NCI-H345 treated with DMSO at 0.1 percent for 48 hours (cell line): Measurements from ENCODE around the gene TCEANC2.
A peak's percentile ranks its signal among the peaks of the same experiment; 100 is the strongest.
"Not testable (repeated sequence)": the region's sequence is repeated elsewhere in the genome, so short reads cannot be mapped to it uniquely, and the experiment has no call there.

Experiments
- DNase-seq: peaks from one replicate; lab custom pipeline; 2025; ENCODE audit not compliant: unreplicated experiment; lab: John Stamatoyannopoulos, UW

TCEANC2 gene

GRCh38 chr1:54052934-54053744, at the start of gene TCEANC2, which contains the start of gene TMEM59:
Gene TCEANC2, plus strand, starts transcription at chr1:54053608. Its CDS starts 815 bp downstream, at chr1:54054423.
Gene TMEM59, minus strand, starts transcription at chr1:54053204. Its CDS starts 16 bp downstream, at chr1:54053188.
- DNase-seq: peak; percentile 96

GRCh38 chr1:54003750-54004480, 49.5 kb upstream of the TCEANC2 start:
- DNase-seq: not testable (repeated sequence)

- no peak for DNase-seq
Measured at GRCh38 chr1:54004481-54005049, 48.8 kb upstream of the TCEANC2 start.

GRCh38 chr1:54006508-54006907, 46.9 kb upstream of the TCEANC2 start:
- no peak for DNase-seq

GRCh38 chr1:54007613-54008012, 45.8 kb upstream of the TCEANC2 start:
- DNase-seq: no peak

- no peak for DNase-seq
Measured at GRCh38 chr1:54008876-54009275, 44.5 kb upstream of the TCEANC2 start.

GRCh38 chr1:54009406-54009805, 44.0 kb upstream of the TCEANC2 start:
- DNase-seq: no peak

GRCh38 chr1:54010415-54011117, 42.8 kb upstream of the TCEANC2 start:
- no peak for DNase-seq

- no peak for DNase-seq
Measured at GRCh38 chr1:54011316-54012007, 41.9 kb upstream of the TCEANC2 start.

- no peak for DNase-seq
Measured at GRCh38 chr1:54012008-54012325, 41.4 kb upstream of the TCEANC2 start.

GRCh38 chr1:54012863-54013262, 40.5 kb upstream of the TCEANC2 start:
- no peak for DNase-seq

- DNase-seq: no peak
Measured at GRCh38 chr1:54013393-54014008, 39.9 kb upstream of the TCEANC2 start.

- DNase-seq: no peak
Measured at GRCh38 chr1:54014009-54014629, 39.3 kb upstream of the TCEANC2 start.

GRCh38 chr1:54016343-54017282, 36.8 kb upstream of the TCEANC2 start:
- no peak for DNase-seq

GRCh38 chr1:54017979-54018378, 35.4 kb upstream of the TCEANC2 start, which contains the start of gene LDLRAD1:
Gene LDLRAD1, minus strand, starts transcription at chr1:54018186. Its CDS starts 74 bp downstream, at chr1:54018112.
- DNase-seq: no peak

- no peak for DNase-seq
Measured at GRCh38 chr1:54018635-54019034, 34.8 kb upstream of the TCEANC2 start.

GRCh38 chr1:54019562-54020176, 33.7 kb upstream of the TCEANC2 start:
- not testable (repeated sequence) for DNase-seq

GRCh38 chr1:54024358-54024757, 29.1 kb upstream of the TCEANC2 start:
- DNase-seq: no peak
